SK-N-DZ (cell line): ENCODE data around the gene KRTAP10-4.
"Not testable (repeated sequence)": the region's sequence is repeated elsewhere in the genome, so short reads cannot be mapped to it uniquely, and the experiment has no call there.

Experiments
- DNase-seq: peaks from one replicate; pipeline ENCODE4 v3.0.0-alpha.2; 2015; ENCODE audit warnings: low spot score

Gene KRTAP10-4

GRCh38 chr21:44578371-44579055, 5.0 kb downstream of the KRTAP10-4 start:
- DNase-seq, result no peak

DNA sequence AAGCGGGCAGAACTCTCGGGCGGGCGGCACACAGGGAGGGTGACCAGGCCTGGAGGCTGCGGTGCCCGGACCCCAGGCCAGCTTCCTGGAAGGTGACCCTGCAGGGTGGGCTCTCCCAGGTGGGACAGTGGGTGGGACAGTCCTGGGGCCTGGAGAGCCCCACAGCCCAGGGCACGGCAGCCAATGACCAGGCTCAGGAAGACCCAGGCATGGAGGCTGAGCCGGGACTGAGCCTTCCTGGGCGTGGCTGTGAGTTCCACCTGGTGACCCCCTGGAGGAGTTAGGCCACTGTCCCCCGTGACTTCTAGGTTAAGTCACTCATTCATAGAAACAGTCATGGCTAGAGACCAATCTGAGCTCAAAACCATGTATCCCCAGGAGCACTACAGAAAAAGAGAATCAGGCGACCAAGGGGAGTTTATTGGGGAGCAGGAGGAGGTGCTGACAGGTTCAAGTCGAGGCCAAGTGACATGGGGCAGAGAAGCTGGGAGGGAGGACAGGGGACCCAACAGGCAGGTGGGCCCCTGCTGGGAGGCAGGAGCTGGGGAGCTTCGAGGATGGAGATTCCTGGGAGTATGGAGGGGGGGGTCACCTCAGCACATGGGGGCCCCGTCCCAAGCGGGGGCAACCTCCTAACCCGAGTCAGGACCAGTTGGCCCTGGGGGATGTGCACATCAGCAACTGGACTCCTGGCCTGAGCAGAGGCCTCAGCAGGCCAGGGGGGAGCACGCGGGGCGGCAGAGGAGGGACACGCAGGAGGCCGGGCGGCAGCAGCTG, 5.7 kb downstream of the KRTAP10-4 start:
- no peak for DNase-seq

DNA sequence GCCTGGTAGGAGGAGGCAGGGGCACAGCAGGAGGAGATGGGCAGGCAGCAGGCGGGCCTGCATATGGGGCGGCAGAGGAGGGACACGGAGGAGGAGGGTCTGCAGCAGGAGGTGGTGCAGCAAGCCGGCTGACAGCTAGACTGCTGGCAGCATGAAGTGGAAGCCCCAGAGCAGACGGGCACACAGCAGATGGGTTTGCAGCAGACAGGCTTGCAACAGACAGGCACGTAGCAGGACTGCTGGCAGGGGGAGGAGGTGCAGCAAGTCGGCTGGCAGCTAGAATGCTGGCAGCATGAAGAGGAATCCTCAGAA, 6.3 kb downstream of the KRTAP10-4 start:
- no peak for DNase-seq

DNA sequence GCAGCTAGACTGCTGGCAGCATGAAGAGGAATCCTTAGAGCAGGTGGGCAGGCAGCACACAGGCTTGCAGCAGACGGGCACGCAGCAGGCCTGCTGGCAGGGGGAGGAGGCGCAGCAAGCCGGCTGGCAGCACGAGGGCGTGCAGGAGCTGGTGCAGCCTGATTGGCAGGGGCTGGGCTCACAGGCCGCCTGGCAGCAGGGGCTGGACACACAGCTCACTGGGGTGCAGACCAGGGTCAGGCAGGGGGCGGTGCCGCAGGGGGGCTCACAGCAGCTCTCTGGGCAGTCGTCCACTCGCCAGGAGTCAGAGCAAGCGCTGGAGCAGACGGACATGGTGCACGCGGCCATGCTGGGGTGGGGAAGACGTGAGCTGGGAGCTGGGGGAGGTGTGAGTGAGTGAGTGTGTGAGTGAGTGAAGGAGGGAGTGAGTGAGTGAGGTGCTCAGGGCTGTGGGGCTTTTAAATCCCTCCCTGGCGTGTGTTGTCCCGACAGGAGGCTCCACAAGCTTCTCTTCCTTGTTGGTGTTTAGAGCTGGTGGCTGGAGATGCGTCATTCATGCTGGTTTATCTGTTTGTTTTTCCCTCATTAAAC, 6.8 kb downstream of the KRTAP10-4 start, which contains the start of gene KRTAP10-5:
TSS of gene KRTAP10-5 (minus strand) at position 374 of the 591 bp plus-strand sequence. CDS start at position 348, 26 bp downstream.
- DNase-seq, result not testable (repeated sequence)

DNA sequence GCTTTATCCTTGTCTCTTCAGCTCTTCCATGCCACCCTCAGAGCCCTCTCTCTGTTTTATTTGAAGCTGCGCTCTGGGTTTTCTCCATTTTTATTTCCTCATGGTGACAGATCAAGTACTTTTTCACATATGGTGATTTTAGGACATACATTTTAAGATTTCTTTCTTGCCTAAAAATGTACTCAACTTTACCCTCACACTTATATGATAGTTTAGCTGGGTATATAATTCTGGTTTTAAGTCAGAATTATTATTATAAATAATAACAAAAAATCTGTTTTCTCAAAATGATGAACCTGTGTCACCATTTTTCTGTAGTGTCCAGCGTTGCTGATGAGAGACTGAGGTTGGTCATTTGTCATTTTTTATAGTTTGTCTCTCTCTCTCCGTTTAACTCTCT, 7.6 kb downstream of the KRTAP10-4 start:
- DNase-seq, result no peak

DNA sequence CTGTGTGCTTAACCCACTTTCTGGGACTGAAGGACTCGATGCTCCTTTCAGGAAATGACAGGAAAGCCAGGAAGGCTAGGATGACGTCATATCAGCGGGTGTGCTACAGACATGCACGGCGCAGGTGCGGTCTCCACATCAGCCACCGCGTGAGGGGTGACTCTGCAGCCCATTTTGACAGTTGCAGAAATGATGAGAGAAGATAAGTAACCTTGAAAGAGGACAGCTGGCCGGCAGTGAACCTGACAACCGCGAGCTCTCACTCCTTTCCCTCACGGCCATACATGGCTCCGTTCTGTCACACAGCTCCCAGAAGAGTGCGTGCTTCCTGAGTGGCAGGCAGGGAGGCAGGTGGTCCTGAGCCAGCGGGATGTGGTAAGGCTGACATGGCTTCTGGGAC, 8.5 kb downstream of the KRTAP10-4 start:
- DNase-seq, result no peak

- no peak for DNase-seq
These were observed 9.7 kb downstream of the KRTAP10-4 start for GRCh38 chr21:44583089-44583799.

DNA sequence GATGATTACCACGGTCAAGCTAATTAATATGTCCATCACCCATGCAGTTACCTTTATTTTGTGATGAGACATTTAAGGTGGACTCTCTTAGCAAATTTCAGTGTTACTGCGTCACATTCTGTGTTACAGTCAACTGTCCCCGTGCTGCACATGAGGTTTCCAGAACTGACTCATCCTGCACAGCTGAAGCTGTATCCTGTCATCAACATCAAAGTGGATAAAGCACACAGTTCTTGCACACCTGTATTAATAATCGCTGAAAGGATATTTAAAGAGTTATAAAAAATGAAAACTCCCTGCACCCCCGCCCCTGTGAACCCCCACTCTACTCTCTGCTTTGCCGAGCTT, 10.2 kb downstream of the KRTAP10-4 start:
- no peak for DNase-seq

DNA sequence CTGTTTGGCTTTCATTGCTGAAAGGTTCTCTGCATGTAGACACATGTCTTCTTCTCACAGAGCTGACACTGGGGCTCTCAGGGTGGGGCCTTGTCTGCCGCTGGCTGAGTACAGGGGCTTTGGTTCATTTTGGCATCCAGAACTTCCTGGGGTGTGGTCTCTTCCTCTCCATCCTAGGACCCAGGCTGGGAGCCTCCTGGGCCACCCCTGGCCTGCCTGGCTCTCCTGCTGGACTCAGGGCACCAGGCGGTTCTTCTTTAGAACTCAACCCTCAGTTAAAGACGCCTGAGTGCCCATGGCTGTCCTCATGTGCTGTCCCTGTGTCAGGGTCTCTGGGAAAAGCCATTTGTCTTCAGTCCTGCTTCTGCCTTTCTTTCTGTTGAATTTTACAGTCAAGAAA, 12.4 kb downstream of the KRTAP10-4 start:
- no peak for DNase-seq

- no peak for DNase-seq
These were observed 15.6 kb downstream of the KRTAP10-4 start for GRCh38 chr21:44589094-44589493.

DNA sequence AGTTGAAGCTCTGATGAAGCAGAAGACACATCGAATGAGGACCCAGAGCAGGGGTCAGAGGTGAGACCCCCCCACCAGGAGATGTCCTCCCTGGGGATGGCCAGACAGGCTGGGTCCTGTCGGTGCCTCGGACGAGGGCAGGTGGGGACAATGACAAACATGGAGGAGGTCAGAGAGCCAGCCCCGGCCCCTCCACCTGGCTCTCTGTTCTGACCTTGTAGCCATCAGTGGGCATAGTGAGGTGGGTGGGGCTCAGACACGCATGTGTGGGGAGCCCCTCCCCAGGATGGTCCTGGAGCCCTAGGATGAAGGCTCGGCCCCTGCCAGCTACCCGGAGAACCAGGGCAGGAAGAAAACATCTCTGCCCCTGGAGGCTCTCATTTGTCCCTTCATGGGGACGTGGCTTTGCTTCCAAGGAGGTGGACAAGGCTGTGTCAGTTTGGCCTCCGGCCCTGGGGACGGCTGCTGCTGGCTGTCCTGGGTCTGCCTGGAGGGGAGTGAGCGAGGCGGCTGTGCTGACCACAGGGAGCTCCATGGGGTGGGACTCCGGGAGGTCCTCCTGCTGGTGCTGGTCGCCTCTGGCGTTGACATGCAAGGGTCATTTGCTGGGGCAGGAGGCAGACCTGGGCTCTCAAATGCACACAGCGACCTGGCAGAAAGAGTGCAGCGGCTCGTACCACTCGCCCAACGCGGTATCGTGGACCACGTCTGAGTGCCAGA, 16.2 kb downstream of the KRTAP10-4 start:
- no peak for DNase-seq

DNA sequence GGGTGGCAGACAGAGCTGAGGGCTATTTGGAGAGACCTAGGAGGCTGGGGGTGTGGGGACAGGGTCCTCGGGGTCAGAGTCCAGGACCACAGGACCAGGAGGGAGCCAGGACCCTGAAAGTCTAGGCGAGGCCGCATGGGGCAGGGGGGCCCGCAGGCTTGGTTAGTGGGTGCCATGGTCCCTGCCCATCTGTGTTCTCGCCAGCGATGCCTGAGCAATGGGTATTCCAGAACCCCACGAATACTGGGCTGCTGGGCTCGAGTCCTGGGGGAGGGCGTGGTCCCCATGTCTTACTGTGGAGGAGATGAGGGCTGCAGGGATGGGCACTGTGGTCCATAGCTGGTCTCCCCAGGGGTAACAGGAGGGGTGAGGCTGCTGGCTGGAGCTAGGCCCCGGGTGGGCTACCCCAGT, 16.8 kb downstream of the KRTAP10-4 start:
- no peak for DNase-seq

GRCh38 chr21:44590897-44591800, 17.6 kb downstream of the KRTAP10-4 start:
- not testable (repeated sequence) for DNase-seq

DNA sequence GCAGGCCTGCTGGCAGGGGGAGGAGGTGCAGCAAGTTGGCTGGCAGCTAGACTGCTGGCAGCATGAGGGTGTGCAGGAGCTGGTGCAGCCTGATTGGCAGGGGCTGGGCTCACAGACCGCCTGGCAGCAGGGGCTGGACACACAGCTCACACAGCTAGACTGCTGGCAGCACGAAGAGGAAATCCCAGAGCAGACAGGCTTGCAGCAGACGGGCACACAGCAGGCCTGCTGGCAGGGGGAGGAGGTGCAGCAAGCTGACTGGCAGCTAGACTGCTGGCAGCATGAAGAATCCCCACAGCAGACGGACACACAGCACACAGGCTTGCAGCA, 18.2 kb downstream of the KRTAP10-4 start:
- DNase-seq, result not testable (repeated sequence)

GRCh38 chr21:44592446-44593311, 19.1 kb downstream of the KRTAP10-4 start, which contains the start of gene KRTAP10-6:
KRTAP10-6 (minus strand) TSS chr21:44592505; CDS start chr21:44592484, 21 bp downstream.
- no peak for DNase-seq

DNA sequence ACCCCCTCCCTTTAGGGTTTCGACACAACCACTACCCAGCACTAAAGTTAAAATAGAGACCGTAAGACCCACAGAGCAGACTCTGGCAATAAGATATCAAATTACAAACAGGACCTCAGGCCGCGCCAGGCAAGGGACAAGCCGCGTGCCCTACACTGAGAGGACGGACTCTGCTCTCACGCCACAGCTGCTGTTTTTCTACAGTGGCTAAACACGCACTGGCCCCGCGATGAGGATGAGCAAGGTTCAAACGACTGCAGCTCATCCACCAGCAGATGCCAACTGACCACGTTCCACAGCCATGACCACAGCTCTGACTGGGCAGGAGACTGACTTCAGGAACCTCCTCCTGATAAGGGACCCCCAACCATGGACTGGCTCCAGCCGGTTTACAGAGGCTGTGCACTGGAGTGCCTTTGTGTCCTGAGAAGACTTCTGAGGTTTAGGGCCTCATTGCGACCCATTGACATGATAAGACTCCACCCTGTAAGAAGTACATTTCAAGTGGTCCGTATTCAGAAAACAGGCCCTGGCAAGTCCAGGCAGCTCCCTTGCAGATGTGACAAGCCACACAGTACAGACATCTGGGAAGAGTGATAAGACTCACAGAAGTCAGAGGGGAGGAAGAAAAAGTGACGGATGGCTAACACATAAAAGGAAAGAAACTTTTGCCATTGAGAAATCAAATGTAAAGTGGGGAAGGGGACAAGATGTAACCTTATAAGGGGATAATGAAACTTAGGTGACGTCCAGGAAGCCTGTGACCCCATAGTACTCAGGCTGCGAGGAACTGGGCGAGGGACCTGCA, 20.3 kb downstream of the KRTAP10-4 start:
- no peak for DNase-seq

GRCh38 chr21:44594406-44594916, 20.9 kb downstream of the KRTAP10-4 start:
- no peak for DNase-seq

DNA sequence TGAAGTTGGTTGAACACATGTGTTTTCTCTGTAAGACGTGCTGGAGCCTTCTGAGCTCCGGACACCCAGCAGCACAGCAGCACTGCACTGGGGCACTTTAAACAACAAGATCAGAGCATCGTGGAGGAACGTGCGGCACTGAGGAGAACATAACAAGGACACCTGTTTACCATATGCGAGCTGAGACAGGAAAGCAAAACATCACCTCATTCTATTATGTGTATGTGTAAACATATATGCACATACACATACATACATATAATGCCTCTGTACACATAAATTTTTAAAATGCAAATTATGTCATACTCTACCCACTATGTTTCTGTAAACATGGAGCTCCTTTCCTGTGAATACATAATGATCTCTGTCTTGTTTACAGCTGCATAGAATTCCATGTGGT, 22.0 kb downstream of the KRTAP10-4 start:
- no peak for DNase-seq
